GM23248 (cell line): Measurements from ENCODE around the gene RPGRIP1L.

Experiments
- EZH2 ChIP-seq: fragments of 200-600 bp; sonication (generic); IDR thresholded peaks from 2 replicates; pipeline ENCODE4 v1.6.1; 2018; ENCODE audit warnings: antibody characterized with exemption, mild to moderate bottlenecking; ENCODE audit not compliant: insufficient read depth, poor library complexity, severe bottlenecking
- EZH2phosphoT487 ChIP-seq: fragments of 200-600 bp; sonication (generic); IDR thresholded peaks from 2 replicates; pipeline ENCODE4 v1.6.1; 2018; ENCODE audit warnings: antibody characterized with exemption, moderate library complexity, mild to moderate bottlenecking, low read depth; ENCODE audit not compliant: insufficient read depth

DNA sequence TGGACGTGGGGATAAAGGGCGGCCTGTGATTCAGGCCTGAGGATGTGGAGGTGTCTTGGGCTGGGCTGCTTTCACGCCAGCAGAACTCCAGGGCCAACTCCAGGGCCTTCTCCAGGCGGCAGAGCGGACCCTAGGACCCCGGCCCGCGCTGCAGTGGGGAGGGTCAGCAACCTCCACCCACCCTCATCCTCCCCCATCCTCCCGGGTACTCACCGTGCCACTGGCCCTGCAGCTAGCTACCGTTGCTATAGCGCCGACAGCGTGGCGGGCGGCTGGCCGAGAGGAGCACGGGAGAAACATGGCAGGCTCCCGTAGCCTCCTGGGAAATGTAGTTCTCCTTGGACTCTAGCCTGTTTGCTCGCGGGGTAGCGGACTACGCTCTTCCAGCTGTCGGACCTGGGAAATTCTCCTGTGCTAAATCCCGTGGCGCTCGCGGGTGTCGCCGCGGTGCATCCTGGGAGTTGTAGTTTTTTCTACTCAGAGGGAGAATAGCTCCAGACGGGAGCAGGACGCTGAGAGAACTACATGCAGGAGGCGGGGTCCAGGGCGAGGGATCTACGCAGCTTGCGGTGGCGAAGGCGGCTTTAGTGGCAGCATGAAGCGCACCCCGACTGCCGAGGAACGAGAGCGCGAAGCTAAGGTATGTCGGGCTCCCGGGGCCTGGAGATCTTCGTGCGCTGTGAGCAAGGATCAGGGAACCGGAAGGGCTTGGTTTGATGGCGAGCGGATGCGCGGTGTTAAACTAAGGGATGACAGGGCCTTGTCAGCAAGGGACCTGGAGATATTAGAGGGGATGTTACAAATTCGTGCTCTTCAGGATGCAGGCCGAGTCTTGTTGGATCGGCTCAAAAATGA, at the start of gene RPGRIP1L, which contains the start of gene FTO:
- TF ChIP-seq EZH2 = no peak
- TF ChIP-seq EZH2phosphoT487 = no peak
